SU-DHL-6 (cell line): ENCODE results near the gene CPLANE1.

Experiments
- H2AFZ ChIP-seq: fragments of 200-600 bp; sonication (generic); 2 replicates; pipeline ENCODE4 v1.6.1; 2014; ENCODE audit warnings: low read depth, mild to moderate bottlenecking, moderate library complexity, mixed read lengths, antibody characterized with exemption, low read length; ENCODE audit not compliant: severe bottlenecking
- H3F3A ChIP-seq: fragments of 200-600 bp; shearing (Covaris generic); 2 replicates; pipeline ENCODE4 v1.6.0; 2016; ENCODE audit warnings: antibody characterized with exemption, mild to moderate bottlenecking; ENCODE audit not compliant: insufficient read depth
- H3K27ac ChIP-seq: fragments of 200-600 bp; sonication (generic); 2 replicates; pipeline ENCODE4 v1.5.1; 2016; ENCODE audit warnings: low read depth, mild to moderate bottlenecking, low read length, moderate library complexity, mixed read lengths
- H3K27me3 ChIP-seq: fragments of 200-600 bp; sonication (generic), shearing (Covaris generic); 2 replicates; pipeline ENCODE4 v1.6.0; 2014; ENCODE audit warnings: mild to moderate bottlenecking, low read length
- H3K36me3 ChIP-seq: fragments of 200-600 bp; sonication (generic); 2 replicates; pipeline ENCODE4 v1.6.1; 2014; ENCODE audit warnings: mild to moderate bottlenecking, low read length, mixed read lengths
- H3K4me2 ChIP-seq: fragments of 300-600, 200-600 bp; shearing (Covaris generic), sonication (generic); 2 replicates; pipeline ENCODE4 v1.6.0; 2014; ENCODE audit warnings: low read length, low read depth, mild to moderate bottlenecking; ENCODE audit not compliant: poor library complexity, severe bottlenecking
- H3K4me3 ChIP-seq: fragments of 200-600 bp; sonication (generic); 2 replicates; pipeline ENCODE4 v1.5.1; 2014; ENCODE audit warnings: antibody characterized with exemption, low read length, mild to moderate bottlenecking, mixed read lengths; ENCODE audit not compliant: insufficient read depth, poor library complexity, severe bottlenecking
- H3K79me2 ChIP-seq: fragments of 200-600 bp; sonication (generic); 2 replicates; pipeline ENCODE4 v1.6.1; 2014; ENCODE audit warnings: mild to moderate bottlenecking, low read length, moderate library complexity; ENCODE audit not compliant: insufficient read depth
- H3K9ac ChIP-seq: fragments of 200-600 bp; sonication (generic); 2 replicates; pipeline ENCODE4 v1.7.0; 2014; ENCODE audit warnings: mild to moderate bottlenecking, low read length
- H3K9me2 ChIP-seq: fragments of 200-600 bp; sonication (generic); replicated peaks from 2 replicates; pipeline ENCODE4 v1.6.1; 2014; ENCODE audit warnings: low read length; ENCODE audit not compliant: insufficient read depth
- H3K9me3 ChIP-seq: fragments of 200-600 bp; sonication (generic); 2 replicates; pipeline ENCODE4 v1.6.1; 2014; ENCODE audit warnings: low read length, mixed read lengths; ENCODE audit not compliant: insufficient read depth
- H4K20me1 ChIP-seq: fragments of 200-600 bp; sonication (generic); 2 replicates; pipeline ENCODE4 v1.6.1; 2014; ENCODE audit warnings: low read depth, mild to moderate bottlenecking, antibody characterized with exemption, low read length, moderate library complexity, mixed read lengths
- EZH2phosphoT487 ChIP-seq: fragments of 200-600 bp; sonication (generic), shearing (Covaris generic); conservative IDR thresholded peaks from 2 replicates; pipeline ENCODE4 v1.6.1; 2018; ENCODE audit warnings: mild to moderate bottlenecking, antibody characterized with exemption, low read length, moderate library complexity, mixed read lengths
- TF ChIP-seq, protein P1 (sequence below): fragments of 200-600 bp; sonication (generic); IDR thresholded peaks from one replicate; pipeline ENCODE4 v1.5.1; 2017; ENCODE audit warnings: antibody characterized with exemption, mild to moderate bottlenecking, low read length, moderate library complexity; ENCODE audit not compliant: insufficient read depth, poor library complexity, severe bottlenecking

The CPLANE1 gene

DNA sequence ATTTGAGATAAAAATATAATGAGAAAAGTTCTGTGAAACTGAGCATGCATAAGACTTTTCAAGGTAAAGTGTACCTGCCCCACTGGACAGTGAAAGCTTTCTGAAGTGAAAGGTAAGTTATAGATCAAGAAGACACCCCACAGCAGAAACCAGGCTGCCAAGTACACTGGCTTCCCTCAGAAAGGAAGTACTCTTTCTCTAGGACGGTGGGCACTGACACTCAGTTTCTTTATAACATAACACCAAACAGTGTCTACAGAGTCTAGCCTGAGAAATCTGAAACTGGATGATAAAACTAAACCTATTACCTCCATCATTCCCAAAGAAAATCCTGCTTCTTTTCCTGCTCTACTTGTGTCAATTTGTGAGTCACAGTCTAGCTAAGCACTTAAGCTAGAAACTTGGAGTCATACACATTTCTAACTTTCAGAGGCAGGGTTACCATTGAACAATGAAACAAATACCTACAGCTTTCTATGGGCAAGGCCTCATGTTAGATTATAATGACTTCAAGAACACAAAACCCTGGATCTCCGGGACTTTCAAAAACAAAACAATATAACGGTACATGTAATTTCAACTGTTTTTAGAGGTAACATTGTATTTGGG lies 136.7 kb downstream of the CPLANE1 start:
- no peak overlapping the region for H3K9ac ChIP-seq
- no peak overlapping the region for H2AFZ ChIP-seq
- H3K4me3 ChIP-seq, result no peak overlapping the region
- H3K9me3 ChIP-seq, result no peaks in the 10 kb centered on the region
- no peaks in the 10 kb centered on the region for H3K36me3 ChIP-seq
- no peaks in the 10 kb centered on the region for H3K9me2 ChIP-seq
- no peaks in the 10 kb centered on the region for H3K27me3 ChIP-seq
- no peaks in the 10 kb centered on the region for H4K20me1 ChIP-seq
- H3F3A ChIP-seq, result no peaks in the 10 kb centered on the region
- no peak for TF ChIP-seq EZH2phosphoT487
- TF ChIP-seq, protein P1, sequence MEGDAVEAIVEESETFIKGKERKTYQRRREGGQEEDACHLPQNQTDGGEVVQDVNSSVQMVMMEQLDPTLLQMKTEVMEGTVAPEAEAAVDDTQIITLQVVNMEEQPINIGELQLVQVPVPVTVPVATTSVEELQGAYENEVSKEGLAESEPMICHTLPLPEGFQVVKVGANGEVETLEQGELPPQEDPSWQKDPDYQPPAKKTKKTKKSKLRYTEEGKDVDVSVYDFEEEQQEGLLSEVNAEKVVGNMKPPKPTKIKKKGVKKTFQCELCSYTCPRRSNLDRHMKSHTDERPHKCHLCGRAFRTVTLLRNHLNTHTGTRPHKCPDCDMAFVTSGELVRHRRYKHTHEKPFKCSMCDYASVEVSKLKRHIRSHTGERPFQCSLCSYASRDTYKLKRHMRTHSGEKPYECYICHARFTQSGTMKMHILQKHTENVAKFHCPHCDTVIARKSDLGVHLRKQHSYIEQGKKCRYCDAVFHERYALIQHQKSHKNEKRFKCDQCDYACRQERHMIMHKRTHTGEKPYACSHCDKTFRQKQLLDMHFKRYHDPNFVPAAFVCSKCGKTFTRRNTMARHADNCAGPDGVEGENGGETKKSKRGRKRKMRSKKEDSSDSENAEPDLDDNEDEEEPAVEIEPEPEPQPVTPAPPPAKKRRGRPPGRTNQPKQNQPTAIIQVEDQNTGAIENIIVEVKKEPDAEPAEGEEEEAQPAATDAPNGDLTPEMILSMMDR, result no peak
- H3K79me2 ChIP-seq, result no peaks in the 10 kb centered on the region
- no peak overlapping the region for H3K27ac ChIP-seq
- no peak overlapping the region for H3K4me2 ChIP-seq

DNA sequence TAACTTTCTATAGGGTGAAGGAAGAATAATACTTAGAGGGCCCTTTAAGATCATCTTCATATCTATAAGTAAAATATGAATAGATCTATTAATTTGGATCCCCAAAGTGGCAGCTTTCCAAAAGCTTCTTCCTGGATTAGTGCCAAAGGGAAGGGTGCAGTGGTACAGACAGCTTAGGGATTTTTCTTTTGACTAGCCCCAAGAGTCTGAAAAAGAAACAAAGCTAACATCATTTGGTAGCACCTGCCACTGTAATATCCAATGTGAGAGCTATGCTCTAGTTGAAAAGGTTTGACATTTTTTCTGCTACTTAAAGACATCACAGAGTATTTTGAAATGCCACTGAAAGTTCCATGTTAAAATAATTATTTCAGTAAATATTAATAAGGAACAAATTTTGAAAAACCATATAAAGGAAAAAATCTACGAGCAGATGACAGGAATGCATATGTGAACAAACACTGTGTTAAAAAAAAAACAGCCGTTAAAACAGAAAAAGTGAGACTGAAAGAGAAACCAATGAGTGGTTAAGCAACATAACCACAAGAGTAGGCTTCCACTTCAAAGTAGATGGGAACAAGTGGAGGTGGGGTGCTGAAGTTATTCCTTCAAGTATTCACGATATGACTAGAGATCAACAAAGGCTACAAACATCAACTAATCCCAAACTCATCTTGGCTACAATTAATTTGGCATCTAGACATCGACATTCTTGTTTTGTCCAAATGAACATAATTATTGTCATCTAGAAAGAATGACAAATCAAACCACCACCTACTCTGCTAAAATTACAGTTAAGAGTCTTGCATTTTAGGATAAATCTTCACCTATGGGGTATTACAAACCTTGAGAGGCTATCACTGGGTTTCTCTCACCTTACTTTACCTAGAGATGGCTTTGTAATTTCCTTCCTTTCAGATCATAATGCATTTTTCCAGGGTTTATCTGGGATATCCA lies 137.5 kb downstream of the CPLANE1 start:
- H3K4me3 ChIP-seq, result no peak overlapping the region
- no peak overlapping the region for H2AFZ ChIP-seq
- H3K36me3 ChIP-seq, result no peaks in the 10 kb centered on the region
- no peak for TF ChIP-seq EZH2phosphoT487
- no peak overlapping the region for H3K27ac ChIP-seq
- H3K9me3 ChIP-seq, result no peaks in the 10 kb centered on the region
- H3K79me2 ChIP-seq, result no peaks in the 10 kb centered on the region
- H3K9me2 ChIP-seq, result no peaks in the 10 kb centered on the region
- H3K9ac ChIP-seq, result no peak overlapping the region
- H3K4me2 ChIP-seq, result no peak overlapping the region
- no peaks in the 10 kb centered on the region for H4K20me1 ChIP-seq
- no peaks in the 10 kb centered on the region for H3K27me3 ChIP-seq
- no peaks in the 10 kb centered on the region for H3F3A ChIP-seq

DNA sequence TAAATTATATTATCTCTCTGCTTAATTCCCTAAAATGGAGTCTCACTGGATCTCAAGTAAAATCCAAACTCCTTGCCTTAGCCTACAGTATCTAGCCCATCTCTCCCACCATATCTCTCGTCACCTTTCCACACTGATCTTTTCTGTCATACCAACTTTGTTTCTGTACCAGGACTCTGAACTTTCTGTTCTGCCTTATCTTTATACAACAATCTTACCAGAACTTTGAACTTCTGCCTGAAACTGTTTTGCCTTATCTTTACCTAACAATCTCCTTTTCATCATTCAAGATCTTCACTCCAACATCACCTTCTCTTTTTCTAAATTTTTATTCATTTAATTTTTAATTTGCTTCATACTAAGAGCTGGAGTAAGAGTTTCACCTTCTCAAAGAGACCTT lies 139.0 kb downstream of the CPLANE1 start:
- Histone ChIP-seq H3K9me2 (no peaks in the 10 kb centered on the region), H3K79me2 (no peaks in the 10 kb centered on the region), H3K27ac (no peak overlapping the region), H3K4me2 (no peak overlapping the region), H3K9me3 (no peaks in the 10 kb centered on the region), H3K4me3 (no peak overlapping the region), H3K27me3 (no peaks in the 10 kb centered on the region), H2AFZ (no peak overlapping the region), H4K20me1 (no peaks in the 10 kb centered on the region), H3K36me3 (no peaks in the 10 kb centered on the region), H3K9ac (no peak overlapping the region), H3F3A (no peaks in the 10 kb centered on the region)
- TF ChIP-seq, protein P1, result no peak
- no peak for TF ChIP-seq EZH2phosphoT487

DNA sequence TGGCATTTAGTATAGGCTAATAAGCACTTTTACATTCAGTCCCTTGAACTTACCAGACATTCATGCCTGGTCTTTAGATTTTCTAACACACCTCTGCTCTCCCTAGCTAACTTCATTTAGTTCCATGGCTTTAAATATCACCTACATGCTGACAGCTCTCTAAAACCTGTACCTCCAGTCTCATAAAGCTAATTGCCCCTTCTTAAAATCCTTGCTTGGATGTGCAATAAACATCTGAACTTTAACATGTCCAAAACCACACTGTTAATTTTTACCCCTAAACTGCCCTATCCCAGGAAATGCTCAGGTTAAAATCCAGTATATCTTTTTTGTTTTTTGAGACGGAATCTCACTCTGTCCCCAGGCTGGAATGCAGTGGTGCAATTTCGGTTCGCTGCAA lies 139.8 kb downstream of the CPLANE1 start:
- Histone ChIP-seq H3K9me2 (no peaks in the 10 kb centered on the region), H3K4me2 (no peak overlapping the region), H3K9ac (no peak overlapping the region), H3K4me3 (no peak overlapping the region), H4K20me1 (no peaks in the 10 kb centered on the region), H3K36me3 (no peaks in the 10 kb centered on the region), H3K27me3 (no peaks in the 10 kb centered on the region), H3K79me2 (no peaks in the 10 kb centered on the region), H3F3A (no peaks in the 10 kb centered on the region), H2AFZ (no peak overlapping the region), H3K9me3 (no peaks in the 10 kb centered on the region), H3K27ac (no peak overlapping the region)
- no peak for TF ChIP-seq EZH2phosphoT487
- TF ChIP-seq, protein P1, result no peak
